Fibroblast of mammary gland (primary cell): Measurements from ENCODE around the gene CXorf65.

Experiments
- DNase-seq: peaks from one replicate; pipeline ENCODE4 v3.0.0-alpha.2; 2010; ENCODE audit warnings: low read depth
- H3K4me3 ChIP-seq: 2 replicates; pipeline ENCODE4 v1.5.1; 2011; ENCODE audit warnings: low read depth, mild to moderate bottlenecking, low read length, moderate library complexity; ENCODE audit not compliant: control insufficient read depth
- CTCF ChIP-seq: conservative IDR thresholded peaks from 2 replicates; pipeline ENCODE4 v1.5.1; 2011; ENCODE audit warnings: low read depth, low read length, inconsistent platforms; ENCODE audit not compliant: control insufficient read depth, insufficient read depth

The CXorf65 gene

GRCh38 chrX:71118985-71119535, 12.5 kb upstream of the CXorf65 start:
- TF ChIP-seq CTCF = no peak
- peak overlapping the region; percentile 65 for H3K4me3 ChIP-seq
- no peak for DNase-seq

- no peak for TF ChIP-seq CTCF
- peak within 1 kb of the TSS; percentile 65 for H3K4me3 ChIP-seq
- DNase-seq = peak; percentile 72
Observed at GRCh38 chrX:71118032-71118984, 11.8 kb upstream of the CXorf65 start, which contains the start of gene MED12. Gene MED12, plus strand, starts transcription at chrX:71118596. Its CDS starts 159 bp downstream, at chrX:71118755.

GRCh38 chrX:71117358-71117757, 10.8 kb upstream of the CXorf65 start:
- no peak for DNase-seq
- no peak for TF ChIP-seq CTCF
- no peak overlapping the region for H3K4me3 ChIP-seq

GRCh38 chrX:71111921-71112431, 5.4 kb upstream of the CXorf65 start:
- no peak overlapping the region for H3K4me3 ChIP-seq
- no peak for TF ChIP-seq CTCF
- no peak for DNase-seq

GRCh38 chrX:71111141-71111843, 4.8 kb upstream of the CXorf65 start, which contains the start of gene IL2RG:
Gene IL2RG, minus strand, starts transcription at chrX:71111577. Its CDS starts 38 bp downstream, at chrX:71111539.
- DNase-seq = no peak
- H3K4me3 ChIP-seq = no peak within 1 kb of the TSS

More at GRCh38 chrX:71111141-71111843, 4.8 kb upstream of the CXorf65 start, which contains the start of gene IL2RG:
- TF ChIP-seq CTCF = no peak
